Measurements from ENCODE around the gene OR6C1.

OR6C1 gene

DNA sequence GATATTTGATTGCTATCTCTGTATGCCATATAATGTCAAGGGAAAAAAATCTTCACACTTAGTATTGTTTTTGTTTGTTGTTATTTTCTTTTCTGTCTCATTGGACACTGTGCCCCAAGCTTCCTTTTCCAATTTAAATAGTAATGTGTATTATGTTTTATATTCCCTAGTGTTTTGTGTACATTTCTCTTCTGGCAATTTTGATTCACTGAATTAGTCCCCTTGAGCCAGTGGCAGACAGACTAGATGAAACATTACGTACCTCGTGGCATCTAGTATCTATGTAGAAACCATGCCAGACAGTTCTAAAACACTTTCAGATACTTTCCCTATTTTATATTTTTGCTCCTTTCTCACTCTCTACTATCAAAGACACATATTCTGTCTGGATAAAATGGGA is at the start of gene OR6C1:
OR6C1 (plus strand) TSS at position 301 of the 400 bp plus-strand sequence. CDS start 6,257 bp downstream, outside the sequence.
- H3K27me3 ChIP-seq (ENCODE audit: low read depth, low read length) = no peaks in the 10 kb centered on the region
- H3K4me1 ChIP-seq (ENCODE audit: low read length) = no peaks in the 10 kb centered on the region
- no peak within 1 kb of the TSS for H3K9ac ChIP-seq (ENCODE audit: low read length)
- H3K9me3 ChIP-seq (ENCODE audit: insufficient read depth, low read length) = no peaks in the 10 kb centered on the region
- H3K79me2 ChIP-seq (ENCODE audit: low read length) = no peaks in the 10 kb centered on the region
- H3K4me3 ChIP-seq (ENCODE audit: low read length) = no peak within 1 kb of the TSS
- no peak within 1 kb of the TSS for H3K4me2 ChIP-seq (ENCODE audit: low read length)
- no peak within 1 kb of the TSS for H3K27ac ChIP-seq (ENCODE audit: low read length)
- no peaks in the 10 kb centered on the region for H3K36me3 ChIP-seq (replicated peaks; ENCODE audit: low read depth, low read length)
- no peak for TF ChIP-seq EZH2phosphoT487 (IDR thresholded peaks at IDR 0.05; ENCODE audit: low read depth)
- TF ChIP-seq, protein P1, sequence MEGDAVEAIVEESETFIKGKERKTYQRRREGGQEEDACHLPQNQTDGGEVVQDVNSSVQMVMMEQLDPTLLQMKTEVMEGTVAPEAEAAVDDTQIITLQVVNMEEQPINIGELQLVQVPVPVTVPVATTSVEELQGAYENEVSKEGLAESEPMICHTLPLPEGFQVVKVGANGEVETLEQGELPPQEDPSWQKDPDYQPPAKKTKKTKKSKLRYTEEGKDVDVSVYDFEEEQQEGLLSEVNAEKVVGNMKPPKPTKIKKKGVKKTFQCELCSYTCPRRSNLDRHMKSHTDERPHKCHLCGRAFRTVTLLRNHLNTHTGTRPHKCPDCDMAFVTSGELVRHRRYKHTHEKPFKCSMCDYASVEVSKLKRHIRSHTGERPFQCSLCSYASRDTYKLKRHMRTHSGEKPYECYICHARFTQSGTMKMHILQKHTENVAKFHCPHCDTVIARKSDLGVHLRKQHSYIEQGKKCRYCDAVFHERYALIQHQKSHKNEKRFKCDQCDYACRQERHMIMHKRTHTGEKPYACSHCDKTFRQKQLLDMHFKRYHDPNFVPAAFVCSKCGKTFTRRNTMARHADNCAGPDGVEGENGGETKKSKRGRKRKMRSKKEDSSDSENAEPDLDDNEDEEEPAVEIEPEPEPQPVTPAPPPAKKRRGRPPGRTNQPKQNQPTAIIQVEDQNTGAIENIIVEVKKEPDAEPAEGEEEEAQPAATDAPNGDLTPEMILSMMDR (IDR thresholded peaks at IDR 0.05; ENCODE audit: low read depth, low read length) = no peak
- no peak within 1 kb of the TSS for H2AFZ ChIP-seq (ENCODE audit: low read depth, low read length)
- H4K20me1 ChIP-seq (ENCODE audit: insufficient read depth, low read length) = no peaks in the 10 kb centered on the region

GRCh38 chr12:55280991-55281390 is 33.2 kb upstream of the OR6C1 start:
- Histone ChIP-seq H3K9ac (ENCODE audit: low read length) (no peak overlapping the region), H4K20me1 (ENCODE audit: insufficient read depth, low read length) (no peaks in the 10 kb centered on the region), H3K27ac (ENCODE audit: low read length) (no peak overlapping the region), H3K36me3 (replicated peaks; ENCODE audit: low read depth, low read length) (no peaks in the 10 kb centered on the region), H2AFZ (ENCODE audit: low read depth, low read length) (no peak overlapping the region), H3K79me2 (ENCODE audit: low read length) (no peaks in the 10 kb centered on the region), H3K4me3 (ENCODE audit: low read length) (no peak overlapping the region), H3K4me1 (ENCODE audit: low read length) (no peaks in the 10 kb centered on the region), H3K4me2 (ENCODE audit: low read length) (no peak overlapping the region), H3K27me3 (ENCODE audit: low read depth, low read length) (no peaks in the 10 kb centered on the region), H3K9me3 (ENCODE audit: insufficient read depth, low read length) (no peaks in the 10 kb centered on the region)
- TF ChIP-seq EZH2phosphoT487 (IDR thresholded peaks at IDR 0.05; ENCODE audit: low read depth) = no peak
- TF ChIP-seq, protein P1 (IDR thresholded peaks at IDR 0.05; ENCODE audit: low read depth, low read length) = no peak

DNA sequence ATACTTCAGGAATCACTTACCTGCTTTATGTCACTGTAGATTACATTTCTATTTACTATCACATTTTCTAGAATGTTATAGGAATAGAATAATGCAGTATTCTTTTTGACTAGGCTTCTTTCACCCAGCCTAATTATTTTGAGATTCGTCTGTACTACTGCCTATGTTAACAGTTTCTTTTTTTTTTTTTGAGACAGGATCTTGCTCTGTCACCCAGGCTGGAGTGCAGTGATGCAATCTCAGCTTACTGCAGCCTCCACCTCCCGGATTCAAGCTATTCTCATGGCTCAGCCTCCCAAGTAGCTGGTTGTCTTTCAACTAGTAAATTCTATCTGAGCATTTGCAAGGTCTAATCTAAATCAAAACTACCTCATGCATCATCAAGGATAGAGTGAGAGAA is 24.1 kb upstream of the OR6C1 start:
- H3K9me3 ChIP-seq (ENCODE audit: insufficient read depth, low read length) = no peaks in the 10 kb centered on the region
- no peak overlapping the region for H3K4me3 ChIP-seq (ENCODE audit: low read length)
- H3K9ac ChIP-seq (ENCODE audit: low read length) = no peak overlapping the region
- no peaks in the 10 kb centered on the region for H3K36me3 ChIP-seq (replicated peaks; ENCODE audit: low read depth, low read length)
- TF ChIP-seq, protein P1 (IDR thresholded peaks at IDR 0.05; ENCODE audit: low read depth, low read length) = no peak
- TF ChIP-seq EZH2phosphoT487 (IDR thresholded peaks at IDR 0.05; ENCODE audit: low read depth) = no peak
- no peaks in the 10 kb centered on the region for H3K79me2 ChIP-seq (ENCODE audit: low read length)
- H3K4me1 ChIP-seq (ENCODE audit: low read length) = no peaks in the 10 kb centered on the region
- H3K4me2 ChIP-seq (ENCODE audit: low read length) = no peak overlapping the region
- H3K27ac ChIP-seq (ENCODE audit: low read length) = no peak overlapping the region
- H3K27me3 ChIP-seq (ENCODE audit: low read depth, low read length) = no peaks in the 10 kb centered on the region
- H2AFZ ChIP-seq (ENCODE audit: low read depth, low read length) = no peak overlapping the region
- H4K20me1 ChIP-seq (ENCODE audit: insufficient read depth, low read length) = no peaks in the 10 kb centered on the region

DNA sequence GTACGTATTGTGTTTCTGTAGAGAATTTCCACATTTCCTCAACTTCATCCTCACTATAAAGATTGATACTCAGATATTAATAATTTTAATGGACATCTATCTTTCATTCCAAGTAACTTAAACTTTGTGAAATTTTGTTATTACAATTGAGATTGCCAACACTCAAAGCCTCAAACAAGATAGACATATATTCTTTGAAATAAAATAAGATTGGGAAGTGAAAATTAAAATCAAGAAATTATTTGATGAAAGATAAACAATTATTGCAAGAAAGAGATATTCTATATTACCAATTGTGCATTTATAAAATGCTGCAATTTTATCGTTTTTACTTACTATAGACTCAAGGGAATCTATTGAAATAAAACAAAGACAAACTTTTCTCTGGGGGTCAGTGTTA is 17.7 kb upstream of the OR6C1 start, which contains the start of gene OR6C6:
OR6C6 (minus strand) TSS at position 101 of the 400 bp plus-strand sequence. CDS start 1,337 bp downstream, outside the sequence.
- Histone ChIP-seq H3K4me2 (ENCODE audit: low read length) (no peak within 1 kb of the TSS), H3K4me3 (ENCODE audit: low read length) (no peak within 1 kb of the TSS), H3K27me3 (ENCODE audit: low read depth, low read length) (no peaks in the 10 kb centered on the region), H3K79me2 (ENCODE audit: low read length) (no peaks in the 10 kb centered on the region), H4K20me1 (ENCODE audit: insufficient read depth, low read length) (no peaks in the 10 kb centered on the region), H3K4me1 (ENCODE audit: low read length) (no peaks in the 10 kb centered on the region), H3K27ac (ENCODE audit: low read length) (no peak within 1 kb of the TSS), H3K36me3 (replicated peaks; ENCODE audit: low read depth, low read length) (no peaks in the 10 kb centered on the region), H3K9me3 (ENCODE audit: insufficient read depth, low read length) (no peaks in the 10 kb centered on the region), H2AFZ (ENCODE audit: low read depth, low read length) (no peak within 1 kb of the TSS), H3K9ac (ENCODE audit: low read length) (no peak within 1 kb of the TSS)
- no peak for TF ChIP-seq EZH2phosphoT487 (IDR thresholded peaks at IDR 0.05; ENCODE audit: low read depth)
- TF ChIP-seq, protein P1 (IDR thresholded peaks at IDR 0.05; ENCODE audit: low read depth, low read length) = no peak
